OCI-LY7 (cell line): Measurements from ENCODE around the gene SLC48A1. TPM values are rescaled to one million over a fixed set of nuclear protein-coding genes. Genes with fewer than 3 reads are reported as not detected.

Experiments used
- BruUV-seq: library from RNA; stranded (reverse); fragments of 400-500 nt; replicated peaks from 2 replicates; lab custom pipeline; 2021; lab: Mats Ljungman, UMichigan
- CTCF ChIA-PET: fragments of 300-600 bp; sonication (Branson Sonifier 250); formaldehyde crosslinking; loops from one replicate; lab custom pipeline; 2022; ENCODE audit warnings: antibody characterized with exemption; ENCODE audit not compliant: unreplicated experiment; lab: Charles Lee
- POLR2A ChIA-PET: fragments of 300-600 bp; sonication (Branson Sonifier 250); formaldehyde crosslinking; loops from one replicate; lab custom pipeline; 2022; ENCODE audit warnings: antibody characterized with exemption; lab: Charles Lee
- DNase-seq: peaks from one replicate; pipeline ENCODE4 v3.0.0-alpha.2; 2015; ENCODE audit warnings: low spot score
- H2AFZ ChIP-seq: fragments of 200-600 bp; sonication (generic), shearing (Covaris generic); 2 replicates; pipeline ENCODE4 v1.6.1; 2014; ENCODE audit warnings: mild to moderate bottlenecking, antibody characterized with exemption, low read length, moderate library complexity
- H3K27ac ChIP-seq: fragments of 200-600 bp; sonication (generic); 2 replicates; pipeline ENCODE4 v1.5.1; 2014; ENCODE audit warnings: mixed run types, low read depth, mild to moderate bottlenecking, moderate library complexity, low read length, inconsistent platforms; ENCODE audit not compliant: poor library complexity, severe bottlenecking
- H3K36me3 ChIP-seq: fragments of 200-600 bp; sonication (generic); 2 replicates; pipeline ENCODE4 v1.6.1; 2014; ENCODE audit warnings: mild to moderate bottlenecking, antibody characterized with exemption, low read length, moderate library complexity, mixed read lengths; ENCODE audit not compliant: insufficient read depth
- H3K4me1 ChIP-seq: fragments of 200-600 bp; sonication (generic); 2 replicates; pipeline ENCODE4 v1.5.1; 2014; ENCODE audit warnings: mild to moderate bottlenecking, low read length; ENCODE audit not compliant: insufficient read depth, poor library complexity, severe bottlenecking
- H3K4me2 ChIP-seq: fragments of 200-600 bp; sonication (generic); 2 replicates; pipeline ENCODE4 v1.6.1; 2014; ENCODE audit warnings: mild to moderate bottlenecking, low read length
- H3K4me3 ChIP-seq: fragments of 200-600 bp; sonication (generic); 2 replicates; pipeline ENCODE4 v1.5.1; 2014; ENCODE audit warnings: mild to moderate bottlenecking, low read depth, low read length; ENCODE audit not compliant: poor library complexity, severe bottlenecking
- H3K79me2 ChIP-seq: fragments of 200-600 bp; sonication (generic); 2 replicates; pipeline ENCODE4 v1.6.1; 2016; ENCODE audit warnings: low read depth, mild to moderate bottlenecking, low read length, moderate library complexity, mixed read lengths; ENCODE audit not compliant: insufficient read depth
- H3K9me2 ChIP-seq: fragments of 200-600 bp; sonication (generic); 2 replicates; pipeline ENCODE4 v1.6.1; 2016; ENCODE audit warnings: mild to moderate bottlenecking, low read length, mixed read lengths; ENCODE audit not compliant: insufficient read depth
- H3K9me3 ChIP-seq: fragments of 200-600 bp; sonication (generic); 2 replicates; pipeline ENCODE4 v1.6.1; 2014; ENCODE audit warnings: mild to moderate bottlenecking, mixed run types, low read length, mixed read lengths
- H4K20me1 ChIP-seq: fragments of 200-600 bp; sonication (generic); 2 replicates; pipeline ENCODE4 v1.6.1; 2014; ENCODE audit warnings: mild to moderate bottlenecking, antibody characterized with exemption, low read length, moderate library complexity, mixed read lengths; ENCODE audit not compliant: insufficient read depth
- EZH2phosphoT487 ChIP-seq: fragments of 200-600 bp; sonication (generic); IDR thresholded peaks from 2 replicates; pipeline ENCODE4 v1.6.1; 2018; ENCODE audit warnings: low read depth, borderline replicate concordance, mild to moderate bottlenecking, mixed run types, antibody characterized with exemption, low read length, moderate library complexity, mixed read lengths
- intact Hi-C: fragments of 100-400 bp; cut with micrococcal nuclease; formaldehyde crosslinking; loops from one replicate; pipeline ENCODE4 v1.10.0; 2022; ENCODE audit not compliant: unreplicated experiment
- total RNA-seq, 2 experiments: library from RNA; depleted of rRNA in 1 of 2; stranded (reverse); fragments of >200 nt in 1 of 2; shearing (Covaris generic) in 1 of 2; gene quantifications; 2 replicates each; pipeline ENCODE4 v1.2.3, GENCODE V29; 2014 to 2022
- TF ChIP-seq, protein P1 (sequence below): fragments of 200-600 bp; sonication (generic); conservative IDR thresholded peaks from 2 replicates; pipeline ENCODE4 v1.5.1; 2014; ENCODE audit warnings: mild to moderate bottlenecking, antibody characterized with exemption, low read length, moderate library complexity, mixed read lengths

Gene SLC48A1
- total RNA-seq, 2 experiments from 2014 or later = 9.6 to 12.0 TPM

DNA sequence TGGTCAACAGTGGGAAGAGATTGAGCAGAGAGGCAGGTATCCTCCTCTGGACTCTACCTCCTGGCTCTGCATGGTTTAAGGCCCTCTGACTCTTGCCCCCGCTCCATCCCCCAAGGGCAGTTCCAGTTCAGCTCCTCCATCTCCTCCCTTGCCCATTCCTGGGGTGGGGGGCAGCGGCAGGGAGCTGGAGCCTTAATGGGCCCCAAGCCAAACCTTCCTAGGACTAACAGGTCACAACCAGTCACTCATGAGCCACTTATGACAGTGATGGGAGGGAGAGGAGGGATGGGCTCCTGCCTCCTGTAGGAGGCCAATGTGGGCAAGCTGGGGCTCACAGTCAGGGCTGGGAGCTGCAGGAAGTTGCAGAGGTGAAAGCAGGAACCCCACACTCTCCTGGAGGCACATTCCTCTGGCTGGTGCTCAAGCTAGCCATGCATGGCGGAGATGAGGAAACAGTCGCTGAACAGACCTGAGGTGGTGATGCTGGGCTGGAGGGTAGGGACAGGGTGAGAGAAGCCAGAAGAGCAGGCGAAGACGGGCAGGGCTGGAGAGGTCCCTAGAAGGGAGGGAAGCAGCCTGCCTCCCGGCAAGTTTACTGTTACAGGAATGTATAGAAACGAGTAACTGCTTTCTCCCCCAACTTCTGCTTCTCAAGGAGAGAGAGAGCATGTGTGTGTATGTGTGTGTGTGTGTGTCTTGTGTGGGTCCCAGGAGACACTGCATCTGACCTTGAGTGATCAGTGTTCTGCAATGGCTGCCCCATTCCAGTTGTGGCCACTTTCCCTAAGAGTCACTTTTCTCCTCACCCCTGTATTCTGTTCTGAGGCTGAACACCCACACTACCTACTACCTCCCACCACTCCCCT lies 9.3 kb upstream of the SLC48A1 start:
- H3K4me3 ChIP-seq = no peak overlapping the region
- POLR2A ChIA-PET = interaction anchor here (0.5 to 1.6 kb wide), 3 partner anchors 20 to 198 kb away, joined by 3 read pairs; no protein-coding TSS in a partner anchor
- no peaks in the 10 kb centered on the region for H4K20me1 ChIP-seq
- BruUV-seq = no TSS peak
- peaks cover 30% of the 10 kb centered on the region for H3K4me1 ChIP-seq
- H3K27ac ChIP-seq = no peak overlapping the region
- H3K9me3 ChIP-seq = no peaks in the 10 kb centered on the region
- H3K9me2 ChIP-seq = no peaks in the 10 kb centered on the region
- CTCF ChIA-PET = interaction anchor here (1.4 to 2.5 kb wide), 2 partner anchors 19 to 21 kb away, joined by 4 to 10 read pairs; no protein-coding TSS in a partner anchor
- H3K4me2 ChIP-seq = no peak overlapping the region
- H3K79me2 ChIP-seq = no peaks in the 10 kb centered on the region
- H3K36me3 ChIP-seq = no peaks in the 10 kb centered on the region
- TF ChIP-seq, protein P1, sequence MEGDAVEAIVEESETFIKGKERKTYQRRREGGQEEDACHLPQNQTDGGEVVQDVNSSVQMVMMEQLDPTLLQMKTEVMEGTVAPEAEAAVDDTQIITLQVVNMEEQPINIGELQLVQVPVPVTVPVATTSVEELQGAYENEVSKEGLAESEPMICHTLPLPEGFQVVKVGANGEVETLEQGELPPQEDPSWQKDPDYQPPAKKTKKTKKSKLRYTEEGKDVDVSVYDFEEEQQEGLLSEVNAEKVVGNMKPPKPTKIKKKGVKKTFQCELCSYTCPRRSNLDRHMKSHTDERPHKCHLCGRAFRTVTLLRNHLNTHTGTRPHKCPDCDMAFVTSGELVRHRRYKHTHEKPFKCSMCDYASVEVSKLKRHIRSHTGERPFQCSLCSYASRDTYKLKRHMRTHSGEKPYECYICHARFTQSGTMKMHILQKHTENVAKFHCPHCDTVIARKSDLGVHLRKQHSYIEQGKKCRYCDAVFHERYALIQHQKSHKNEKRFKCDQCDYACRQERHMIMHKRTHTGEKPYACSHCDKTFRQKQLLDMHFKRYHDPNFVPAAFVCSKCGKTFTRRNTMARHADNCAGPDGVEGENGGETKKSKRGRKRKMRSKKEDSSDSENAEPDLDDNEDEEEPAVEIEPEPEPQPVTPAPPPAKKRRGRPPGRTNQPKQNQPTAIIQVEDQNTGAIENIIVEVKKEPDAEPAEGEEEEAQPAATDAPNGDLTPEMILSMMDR = no peak
- TF ChIP-seq EZH2phosphoT487 = no peak
- intact Hi-C loops = no loop called here
- H2AFZ ChIP-seq = no peak overlapping the region
- no peak for DNase-seq

DNA sequence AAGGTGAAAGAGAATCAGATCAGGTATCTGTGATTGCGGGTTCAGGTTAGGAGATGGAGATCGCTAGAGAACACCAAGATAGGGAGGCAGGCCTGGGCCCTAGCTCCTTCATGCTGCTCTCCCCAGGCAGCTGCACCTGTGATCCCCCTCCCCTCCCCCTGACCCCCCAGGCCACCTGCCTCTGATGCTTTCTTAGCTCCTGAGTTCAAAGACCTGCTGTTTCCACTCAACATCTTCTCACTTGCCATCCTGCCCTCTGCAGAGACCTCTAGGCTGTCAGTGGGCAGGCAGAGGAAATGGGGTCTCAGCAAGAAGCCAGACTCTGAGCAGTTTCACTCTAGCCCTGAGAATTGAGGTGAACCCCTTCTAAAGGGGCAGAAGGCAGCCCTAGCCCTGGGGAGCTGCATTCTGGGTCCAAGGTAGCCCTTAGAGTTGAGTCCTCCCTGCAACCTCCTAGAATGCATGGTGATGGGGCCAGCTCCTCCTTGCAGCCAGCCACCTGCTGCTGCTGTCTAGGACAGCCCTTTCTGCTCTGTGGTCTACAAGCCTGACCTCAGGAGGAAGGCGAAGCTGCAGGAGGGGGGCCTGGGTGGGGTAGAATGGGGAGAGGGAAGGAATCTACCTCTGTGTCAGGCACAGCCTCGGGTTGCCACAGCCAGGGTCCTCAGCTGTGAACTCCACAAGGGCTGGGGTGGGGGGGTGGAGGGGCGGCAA lies 6.4 kb upstream of the SLC48A1 start:
- H3K4me2 ChIP-seq = no peak overlapping the region; the same call in 1 of the 2 replicates

More for the DNA sequence above, 6.4 kb upstream of the SLC48A1 start:
- Histone ChIP-seq H3K27ac (no peak overlapping the region), H3K36me3 (no peaks in the 10 kb centered on the region), H3K79me2 (no peaks in the 10 kb centered on the region), H3K4me3 (no peak overlapping the region), H3K4me1 (peaks cover 19% of the 10 kb centered on the region), H4K20me1 (no peaks in the 10 kb centered on the region), H3K9me2 (no peaks in the 10 kb centered on the region), H2AFZ (no peak overlapping the region), H3K9me3 (no peaks in the 10 kb centered on the region)
- ChIA-PET CTCF (interaction anchor here (0.5 to 7.1 kb wide), 13 partner anchors 9 to 115 kb away, joined by 3 to 74 read pairs (median 5); partner anchors contain the start of gene RAPGEF3), POLR2A (interaction anchor here (0.9 to 2.6 kb wide), 9 partner anchors 9 to 69 kb away, joined by 3 to 12 read pairs (median 6); partner anchors contain the start of gene RPAP3)
- TF ChIP-seq, protein P1 = no peak
- TF ChIP-seq EZH2phosphoT487 = no peak
- intact Hi-C loops = loop anchor here (1.0 kb wide), 2 partner anchors 24 to 51 kb away; no protein-coding TSS in a partner anchor
- peak; percentile 34 for DNase-seq
- BruUV-seq = no TSS peak
